D721Med (cell line): ENCODE data around the gene DUSP10.

Experiments
- DNase-seq: peaks from one replicate; pipeline ENCODE4 v3.0.0; 2011; ENCODE audit warnings: low spot score; ENCODE audit not compliant: insufficient read length
- FAIRE-seq: peaks from 2 replicates; lab custom pipeline; 2011; peaks lifted over from hg19 to GRCh38; lab: Jason Lieb, UNC
- TF ChIP-seq, protein P1 (sequence below): IDR thresholded peaks from 2 replicates; pipeline ENCODE4 v1.5.1; 2012; ENCODE audit warnings: mild to moderate bottlenecking, control low read depth; ENCODE audit not compliant: insufficient read depth; ENCODE audit errors: missing control alignments

The DUSP10 gene

DNA sequence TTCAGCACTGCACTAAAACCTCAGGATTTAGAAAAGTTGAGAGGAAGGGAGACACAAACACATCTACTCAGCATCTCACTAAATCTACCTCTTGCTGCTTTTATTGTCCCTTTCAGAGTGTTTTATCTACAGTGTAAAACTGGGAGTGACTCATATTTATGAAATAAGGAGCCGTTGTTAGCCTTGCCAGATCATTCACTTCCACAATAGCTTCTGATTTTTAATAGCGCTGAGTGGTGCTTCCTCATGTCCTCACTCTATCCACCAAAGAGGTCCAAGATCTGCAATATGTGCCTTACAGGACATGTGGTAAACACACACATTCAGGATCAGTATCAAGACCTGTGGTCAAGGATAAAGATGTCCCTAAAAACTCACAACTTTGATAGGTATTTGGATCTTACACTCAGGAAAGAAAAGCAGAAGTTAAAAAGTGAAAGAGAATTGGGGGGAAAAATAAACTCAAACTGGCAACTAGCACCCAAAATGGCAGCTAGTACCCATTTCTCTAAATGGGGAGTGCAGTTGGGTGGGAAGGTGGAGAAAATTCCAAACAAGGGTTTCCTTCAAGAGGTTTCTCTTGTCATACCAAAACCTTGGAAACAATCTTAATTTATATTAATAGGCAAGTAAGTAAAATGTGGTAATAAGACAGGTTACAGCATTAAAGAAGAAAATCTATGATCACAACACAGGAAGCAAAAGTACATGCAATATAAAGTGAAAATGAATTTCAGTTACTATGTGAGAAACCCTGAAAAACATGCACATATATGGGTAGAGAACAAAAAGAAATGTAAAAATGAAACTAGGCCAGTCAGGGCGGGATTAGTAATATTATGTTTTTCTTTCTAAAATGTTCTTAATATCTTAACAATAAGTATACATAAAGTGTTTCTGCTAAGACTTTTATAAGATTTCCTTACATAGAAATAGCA lies 15.9 kb downstream of the DUSP10 start:
- DNase-seq, result no peak
- TF ChIP-seq, protein P1, sequence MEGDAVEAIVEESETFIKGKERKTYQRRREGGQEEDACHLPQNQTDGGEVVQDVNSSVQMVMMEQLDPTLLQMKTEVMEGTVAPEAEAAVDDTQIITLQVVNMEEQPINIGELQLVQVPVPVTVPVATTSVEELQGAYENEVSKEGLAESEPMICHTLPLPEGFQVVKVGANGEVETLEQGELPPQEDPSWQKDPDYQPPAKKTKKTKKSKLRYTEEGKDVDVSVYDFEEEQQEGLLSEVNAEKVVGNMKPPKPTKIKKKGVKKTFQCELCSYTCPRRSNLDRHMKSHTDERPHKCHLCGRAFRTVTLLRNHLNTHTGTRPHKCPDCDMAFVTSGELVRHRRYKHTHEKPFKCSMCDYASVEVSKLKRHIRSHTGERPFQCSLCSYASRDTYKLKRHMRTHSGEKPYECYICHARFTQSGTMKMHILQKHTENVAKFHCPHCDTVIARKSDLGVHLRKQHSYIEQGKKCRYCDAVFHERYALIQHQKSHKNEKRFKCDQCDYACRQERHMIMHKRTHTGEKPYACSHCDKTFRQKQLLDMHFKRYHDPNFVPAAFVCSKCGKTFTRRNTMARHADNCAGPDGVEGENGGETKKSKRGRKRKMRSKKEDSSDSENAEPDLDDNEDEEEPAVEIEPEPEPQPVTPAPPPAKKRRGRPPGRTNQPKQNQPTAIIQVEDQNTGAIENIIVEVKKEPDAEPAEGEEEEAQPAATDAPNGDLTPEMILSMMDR, result no peak
- peak; percentile 67 for FAIRE-seq

DNA sequence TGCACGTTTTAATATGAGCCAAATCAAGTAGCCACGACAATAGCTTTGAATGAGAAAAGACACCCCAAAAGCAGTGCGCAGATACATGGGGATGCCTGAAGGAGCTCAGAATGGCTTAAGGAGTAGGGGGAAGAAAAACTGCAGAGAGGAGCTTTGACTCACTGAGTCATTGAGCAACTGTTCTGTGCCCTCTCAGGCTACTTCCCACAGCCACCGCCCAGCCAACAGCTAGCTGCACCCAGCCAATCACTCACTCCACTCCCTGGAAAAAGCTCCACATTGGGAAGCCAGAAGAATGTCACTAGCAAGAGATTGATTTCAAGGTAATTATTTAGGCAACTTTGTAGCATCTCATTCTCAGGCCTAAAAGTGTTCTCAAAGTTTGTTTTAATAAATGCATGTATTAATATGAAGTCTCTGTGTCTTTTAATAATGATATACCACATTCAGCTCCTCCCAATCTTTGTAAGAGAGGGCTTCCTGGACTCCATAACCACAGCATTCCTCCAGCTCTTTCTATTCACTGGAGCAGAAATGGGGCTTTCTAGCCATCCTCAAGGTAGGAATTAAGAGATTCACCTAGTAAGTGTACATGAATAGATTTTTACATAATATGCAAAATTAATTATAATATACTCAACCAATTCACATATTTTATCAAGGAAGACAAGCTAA lies 16.8 kb downstream of the DUSP10 start:
- DNase-seq (no peak), FAIRE-seq (no peak)
- TF ChIP-seq, protein P1, result no peak

DNA sequence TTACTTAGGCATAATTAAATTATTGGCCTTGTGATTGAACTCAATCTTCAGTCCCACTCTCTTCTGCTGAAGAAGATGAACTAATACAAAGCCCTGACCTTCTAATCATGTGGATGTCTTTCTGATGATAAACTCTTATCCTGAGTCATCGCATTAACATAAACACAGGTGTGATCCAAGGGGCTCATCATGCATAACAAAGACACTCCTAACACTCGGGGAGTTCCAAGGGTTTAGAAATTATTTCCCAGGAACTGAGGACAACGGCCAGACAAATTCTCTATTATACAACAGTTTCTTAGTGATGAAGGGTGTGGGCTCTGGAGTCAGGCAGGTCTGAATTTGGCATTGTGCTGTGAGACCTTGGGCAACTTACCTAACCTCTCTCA lies 18.0 kb downstream of the DUSP10 start:
- no peak for DNase-seq
- no peak for FAIRE-seq
- TF ChIP-seq, protein P1, result no peak

DNA sequence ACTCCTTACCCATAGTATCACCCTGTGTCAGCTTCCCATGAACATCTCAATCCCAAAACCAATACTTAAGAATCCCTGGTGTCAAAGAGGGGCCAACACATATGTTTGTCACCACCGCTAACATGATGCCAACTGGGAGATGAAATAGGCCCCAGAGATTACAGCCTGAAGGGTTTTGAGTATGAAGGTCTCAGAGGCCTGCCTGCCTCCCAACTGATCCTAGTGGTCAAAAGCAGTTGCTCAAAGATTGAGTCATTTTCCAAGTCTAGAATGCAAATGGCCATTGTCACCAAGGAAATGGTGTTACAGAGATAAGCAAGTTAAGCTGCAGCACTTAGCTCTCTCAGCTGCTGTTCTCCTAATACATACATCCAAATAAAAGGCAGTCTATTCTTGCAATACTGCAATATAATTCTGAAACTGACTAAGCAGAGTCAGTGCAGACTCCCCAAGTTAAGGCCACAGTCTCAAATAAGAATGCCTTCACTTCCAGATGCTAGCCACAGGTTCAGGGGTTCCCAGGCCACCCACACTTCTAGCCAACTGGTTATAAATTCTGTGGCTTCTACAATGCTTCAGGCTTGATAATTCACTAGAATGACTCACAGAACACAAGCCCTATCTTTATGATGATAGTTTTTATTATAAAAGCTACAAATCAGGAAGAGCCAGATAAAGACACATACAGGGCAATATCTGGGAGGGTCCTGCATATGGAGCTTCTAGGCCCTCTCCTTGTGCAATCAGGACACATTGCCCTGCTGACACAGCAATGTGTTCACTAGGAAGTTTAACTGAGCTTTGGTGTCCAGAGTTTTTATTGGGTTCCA lies 18.7 kb downstream of the DUSP10 start:
- DNase-seq (no peak), FAIRE-seq (no peak)
- TF ChIP-seq, protein P1, result no peak

DNA sequence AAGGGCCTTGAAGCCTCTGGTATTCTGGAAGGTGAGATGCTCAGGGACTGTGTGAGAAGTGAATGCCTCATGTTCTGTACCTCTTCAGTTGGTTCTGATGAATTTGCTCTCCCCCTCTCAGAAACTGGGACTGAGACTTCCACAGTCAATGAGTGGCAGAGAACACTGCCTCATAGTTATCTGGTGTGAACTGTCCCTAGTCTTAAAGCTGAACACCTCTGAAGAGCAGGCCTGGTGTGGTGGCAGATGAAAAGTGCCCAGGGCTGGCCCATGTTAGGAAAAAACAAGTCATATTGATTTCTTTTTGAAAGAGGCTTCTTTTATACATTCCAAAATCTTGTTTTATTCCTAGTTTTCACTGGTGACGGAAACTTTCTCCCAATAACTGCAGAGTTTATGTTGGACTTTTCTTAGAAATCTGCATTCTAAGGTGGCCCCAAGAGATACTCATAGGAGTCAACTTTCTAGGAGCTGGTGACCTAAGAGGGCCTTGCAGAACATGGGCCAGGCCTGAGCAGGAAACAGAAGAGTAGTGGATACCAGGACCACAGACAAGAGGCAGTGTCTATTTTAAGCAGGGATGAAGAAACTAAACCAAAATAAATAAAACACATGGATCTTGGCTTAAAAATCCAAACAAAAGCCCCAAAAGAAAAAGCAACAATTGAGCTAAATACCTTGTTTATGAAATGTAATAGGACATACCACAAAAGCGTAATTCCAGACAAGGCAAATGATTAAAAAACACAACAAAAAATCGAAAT lies 19.5 kb downstream of the DUSP10 start:
- TF ChIP-seq, protein P1, result no peak
- FAIRE-seq (no peak), DNase-seq (no peak)

DNA sequence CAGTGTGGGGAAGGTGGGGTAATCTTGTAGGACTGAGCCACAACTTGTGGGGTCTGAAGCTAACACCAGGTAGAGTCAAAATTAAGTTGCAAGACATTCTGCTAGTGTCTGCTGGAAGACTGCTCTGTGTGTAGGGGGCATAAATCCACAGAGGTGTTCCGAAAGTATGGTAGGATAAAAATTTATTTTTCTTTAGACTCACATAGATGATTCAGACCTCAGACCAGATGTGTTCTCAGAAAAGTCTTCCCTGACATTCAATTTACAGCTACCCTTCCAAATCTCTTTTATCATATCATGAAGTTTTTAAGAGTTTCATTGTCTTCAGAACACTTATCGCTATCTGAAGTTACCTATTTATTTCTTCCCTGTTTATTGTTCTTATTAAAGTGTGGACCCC lies 21.3 kb downstream of the DUSP10 start:
- FAIRE-seq (no peak), DNase-seq (no peak)
- TF ChIP-seq, protein P1, result no peak
